Brain pericyte (primary cell): ENCODE results near the gene RAET1L.
"Not testable (repeated sequence)": the region's sequence is repeated elsewhere in the genome, so short reads cannot be mapped to it uniquely, and the experiment has no call there.

Experiments
- DNase-seq: peaks from one replicate; pipeline ENCODE4 v3.0.0-alpha.2; 2012; ENCODE audit warnings: low read depth, low spot score

Gene RAET1L

GRCh38 chr6:149991838-149992237 is 33.5 kb downstream of the RAET1L start:
- DNase-seq, result no peak

- not testable (repeated sequence) for DNase-seq
Measured at GRCh38 chr6:149991472-149991795, 33.9 kb downstream of the RAET1L start.

GRCh38 chr6:149990661-149991471 is 34.5 kb downstream of the RAET1L start:
- no peak for DNase-seq

- DNase-seq, result no peak
Measured at GRCh38 chr6:149990212-149990660, 35.1 kb downstream of the RAET1L start.

- no peak for DNase-seq
Measured at GRCh38 chr6:149988550-149989346, 36.6 kb downstream of the RAET1L start.

GRCh38 chr6:149987602-149988107 is 37.7 kb downstream of the RAET1L start:
- DNase-seq, result no peak

- DNase-seq, result no peak
Measured at GRCh38 chr6:149985481-149985937, 39.8 kb downstream of the RAET1L start.

GRCh38 chr6:149984773-149985172 is 40.6 kb downstream of the RAET1L start:
- no peak for DNase-seq

- DNase-seq, result no peak
Measured at GRCh38 chr6:149983145-149983544, 42.2 kb downstream of the RAET1L start.

- DNase-seq, result no peak
Measured at GRCh38 chr6:149979293-149979692, 46.0 kb downstream of the RAET1L start.

- no peak for DNase-seq
Measured at GRCh38 chr6:149978610-149979009, 46.7 kb downstream of the RAET1L start.

- DNase-seq, result no peak
Measured at GRCh38 chr6:149977221-149977620, 48.1 kb downstream of the RAET1L start.

GRCh38 chr6:149975400-149975799 is 49.9 kb downstream of the RAET1L start:
- DNase-seq, result no peak

- DNase-seq, result no peak
Measured at GRCh38 chr6:149974825-149975224, 50.5 kb downstream of the RAET1L start.

- DNase-seq, result not testable (repeated sequence)
Measured at GRCh38 chr6:149974394-149974793, 50.9 kb downstream of the RAET1L start.

- DNase-seq, result no peak
Measured at GRCh38 chr6:149969635-149970034, 55.7 kb downstream of the RAET1L start.

- not testable (repeated sequence) for DNase-seq
Measured at GRCh38 chr6:149968909-149969308, 56.4 kb downstream of the RAET1L start.
